ENCODE measurements around the gene MBOAT2.

DNA sequence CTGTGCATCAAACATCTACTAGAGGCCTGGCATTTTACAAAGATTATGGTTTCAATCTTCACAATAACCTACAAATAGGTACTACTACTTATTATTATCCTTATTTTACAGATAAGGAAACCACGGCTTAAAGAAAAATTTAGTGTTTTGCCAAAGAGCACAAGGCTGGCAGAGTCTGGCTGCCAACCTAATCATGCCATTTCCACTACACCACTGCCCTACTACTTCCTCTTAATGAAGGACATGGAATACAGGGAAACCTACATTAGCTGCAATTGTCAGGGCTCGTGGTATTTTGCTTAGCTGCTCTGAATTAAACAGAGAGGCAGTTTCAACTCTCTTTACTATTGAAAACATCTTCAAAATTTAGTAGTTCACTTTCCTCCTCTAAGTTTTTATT is 5.9 kb downstream of the MBOAT2 start:
- TF ChIP-seq, protein P1, sequence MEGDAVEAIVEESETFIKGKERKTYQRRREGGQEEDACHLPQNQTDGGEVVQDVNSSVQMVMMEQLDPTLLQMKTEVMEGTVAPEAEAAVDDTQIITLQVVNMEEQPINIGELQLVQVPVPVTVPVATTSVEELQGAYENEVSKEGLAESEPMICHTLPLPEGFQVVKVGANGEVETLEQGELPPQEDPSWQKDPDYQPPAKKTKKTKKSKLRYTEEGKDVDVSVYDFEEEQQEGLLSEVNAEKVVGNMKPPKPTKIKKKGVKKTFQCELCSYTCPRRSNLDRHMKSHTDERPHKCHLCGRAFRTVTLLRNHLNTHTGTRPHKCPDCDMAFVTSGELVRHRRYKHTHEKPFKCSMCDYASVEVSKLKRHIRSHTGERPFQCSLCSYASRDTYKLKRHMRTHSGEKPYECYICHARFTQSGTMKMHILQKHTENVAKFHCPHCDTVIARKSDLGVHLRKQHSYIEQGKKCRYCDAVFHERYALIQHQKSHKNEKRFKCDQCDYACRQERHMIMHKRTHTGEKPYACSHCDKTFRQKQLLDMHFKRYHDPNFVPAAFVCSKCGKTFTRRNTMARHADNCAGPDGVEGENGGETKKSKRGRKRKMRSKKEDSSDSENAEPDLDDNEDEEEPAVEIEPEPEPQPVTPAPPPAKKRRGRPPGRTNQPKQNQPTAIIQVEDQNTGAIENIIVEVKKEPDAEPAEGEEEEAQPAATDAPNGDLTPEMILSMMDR (IDR thresholded peaks at IDR 0.05): no peak
- TF ChIP-seq EP300 (IDR thresholded peaks at IDR 0.05) (no peak), POLR2A (IDR thresholded peaks at IDR 0.05) (no peak), POLR2AphosphoS5 (IDR thresholded peaks at IDR 0.05) (no peak)
